ENCODE data around the gene SPARCL1. TPM values are rescaled to one million over a fixed set of nuclear protein-coding genes. Genes with fewer than 3 reads are reported as not detected.
A peak's percentile ranks its signal among the peaks of the same experiment; 100 is the strongest.

The SPARCL1 gene
- total and polyA plus RNA-seq, 4 donors: 1.9 to 25.8 (median 13.3) TPM

GRCh38 chr4:87531621-87532020, 2.4 kb upstream of the SPARCL1 start:
- WGBS: 77% methylated on average over 5 of the region's 5 CpGs
- Histone ChIP-seq H3K27me3 (ENCODE audit: control insufficient read depth in 4 of 4, insufficient read depth in 4 of 4, low read length in 3 of 4) (no peaks in the 10 kb centered on the region), H3K9ac (ENCODE audit: low read depth in 1 of 2, low read length in 2 of 2) (no peak overlapping the region), H3K27ac (ENCODE audit: low read depth in 1 of 2, low read length in 2 of 2) (no peak overlapping the region), H3K4me3 (ENCODE audit: low read depth in 1 of 3, low read length in 3 of 3) (no peak overlapping the region), H3K4me1 (ENCODE audit: control insufficient read depth in 4 of 4, insufficient read depth in 4 of 4, low read length in 3 of 4) (peaks cover 0 to 11% (median 4%) of the 10 kb centered on the region in 4 donors), H3K9me3 (ENCODE audit: control insufficient read depth in 4 of 4, low read length in 3 of 4) (no peaks in the 10 kb centered on the region), H3K36me3 (ENCODE audit: control insufficient read depth in 4 of 4, insufficient read depth in 3 of 4, low read depth in 1 of 4, low read length in 3 of 4) (no peaks in the 10 kb centered on the region)
- no peak for TF ChIP-seq CTCF (IDR thresholded peaks at IDR 0.05; ENCODE audit: low read depth, low read length, missing input control)
- no peak for TF ChIP-seq HNF4A (conservative IDR thresholded peaks at IDR 0.05)
- TF ChIP-seq ZBTB33 (IDR thresholded peaks at IDR 0.05): no peak
- no peak for DNase-seq (ENCODE audit: low spot score)

- H3K36me3 ChIP-seq (ENCODE audit: control insufficient read depth in 4 of 4, insufficient read depth in 3 of 4, low read depth in 1 of 4, low read length in 3 of 4): no peaks in the 10 kb centered on the region
- no peak overlapping the region for H3K27ac ChIP-seq (ENCODE audit: low read depth in 1 of 2, low read length in 2 of 2)
- no peaks in the 10 kb centered on the region for H3K9me3 ChIP-seq (ENCODE audit: control insufficient read depth in 4 of 4, low read length in 3 of 4)
- no peak overlapping the region for H3K9ac ChIP-seq (ENCODE audit: low read depth in 1 of 2, low read length in 2 of 2)
- no peaks in the 10 kb centered on the region for H3K27me3 ChIP-seq (ENCODE audit: control insufficient read depth in 4 of 4, insufficient read depth in 4 of 4, low read length in 3 of 4)
- TF ChIP-seq CTCF (IDR thresholded peaks at IDR 0.05; ENCODE audit: low read depth, low read length, missing input control): no peak
- TF ChIP-seq JUND (IDR thresholded peaks at IDR 0.05): no peak
- peak; percentile 89 for TF ChIP-seq NR2F2 (IDR thresholded peaks at IDR 0.05)
- peak; percentile 62 for TF ChIP-seq SP1 (IDR thresholded peaks at IDR 0.05)
- no peak for TF ChIP-seq RXRA (IDR thresholded peaks at IDR 0.05)
- 63% methylated on average over 4 of the region's 4 CpGs for WGBS
- no peak for DNase-seq (ENCODE audit: low spot score)
- H3K4me3 ChIP-seq (ENCODE audit: low read depth in 1 of 3, low read length in 3 of 3): no peak overlapping the region
- H3K4me1 ChIP-seq (ENCODE audit: control insufficient read depth in 4 of 4, insufficient read depth in 4 of 4, low read length in 3 of 4): peaks cover 0 to 11% (median 5%) of the 10 kb centered on the region in 4 donors
These were observed 1.7 kb upstream of the SPARCL1 start for GRCh38 chr4:87530868-87531267.

GRCh38 chr4:87530229-87530628, 1.1 kb upstream of the SPARCL1 start:
- Histone ChIP-seq H3K27me3 (ENCODE audit: control insufficient read depth in 4 of 4, insufficient read depth in 4 of 4, low read length in 3 of 4) (no peaks in the 10 kb centered on the region), H3K36me3 (ENCODE audit: control insufficient read depth in 4 of 4, insufficient read depth in 3 of 4, low read depth in 1 of 4, low read length in 3 of 4) (no peaks in the 10 kb centered on the region), H3K27ac (ENCODE audit: low read depth in 1 of 2, low read length in 2 of 2) (no peak overlapping the region), H3K9ac (ENCODE audit: low read depth in 1 of 2, low read length in 2 of 2) (no peak overlapping the region), H3K4me3 (ENCODE audit: low read depth in 1 of 3, low read length in 3 of 3) (no peak overlapping the region), H3K4me1 (ENCODE audit: control insufficient read depth in 4 of 4, insufficient read depth in 4 of 4, low read length in 3 of 4) (peaks cover 0 to 13% (median 7%) of the 10 kb centered on the region in 4 donors), H3K9me3 (ENCODE audit: control insufficient read depth in 4 of 4, low read length in 3 of 4) (no peaks in the 10 kb centered on the region)
- 83% methylated on average over 1 of the region's 1 CpG for WGBS
- no peak for DNase-seq (ENCODE audit: low spot score)
- no peak for TF ChIP-seq JUND (IDR thresholded peaks at IDR 0.05)
- TF ChIP-seq HNF4A (conservative IDR thresholded peaks at IDR 0.05): no peak

Data from liver (tissue), 9 donors.